ENCODE measurements around the gene PLCXD1.
"Not testable (repeated sequence)": the region's sequence is repeated elsewhere in the genome, so short reads cannot be mapped to it uniquely, and the experiment has no call there.

The PLCXD1 gene

DNA sequence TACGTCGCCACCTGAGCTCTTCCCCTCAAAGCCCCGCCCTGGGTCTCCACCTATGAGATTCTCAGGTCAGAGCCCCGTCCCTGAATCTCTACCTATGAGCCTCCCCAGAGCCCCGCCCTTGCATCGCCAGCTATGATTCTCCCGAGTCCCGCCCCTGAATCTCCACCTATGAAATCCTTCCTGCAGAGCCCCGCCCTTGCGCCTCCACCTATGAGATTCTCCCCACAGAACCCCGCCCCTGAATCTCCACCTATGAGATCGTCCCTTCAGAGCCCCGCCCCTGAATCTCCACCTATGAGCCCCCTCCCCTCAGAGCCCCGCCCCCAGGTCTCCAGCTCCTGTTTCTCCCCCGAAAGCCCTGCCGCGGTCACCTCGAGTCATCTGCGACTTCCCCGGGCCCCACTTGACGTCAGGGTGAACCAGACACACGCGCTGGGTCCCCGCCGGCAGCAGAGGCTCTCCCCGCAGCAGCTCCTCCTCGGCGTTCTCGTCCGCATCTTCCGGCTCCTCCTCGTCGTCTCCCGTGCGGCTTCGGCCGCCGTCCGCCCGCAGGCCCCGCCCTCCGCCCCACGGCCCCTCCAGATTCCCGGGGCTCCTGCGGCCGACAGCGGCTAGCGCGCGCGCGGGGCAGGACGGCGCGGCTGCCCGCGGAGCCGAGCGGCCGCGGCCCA is 37.0 kb downstream of the PLCXD1 start:
- DNase-seq = no peak

DNA sequence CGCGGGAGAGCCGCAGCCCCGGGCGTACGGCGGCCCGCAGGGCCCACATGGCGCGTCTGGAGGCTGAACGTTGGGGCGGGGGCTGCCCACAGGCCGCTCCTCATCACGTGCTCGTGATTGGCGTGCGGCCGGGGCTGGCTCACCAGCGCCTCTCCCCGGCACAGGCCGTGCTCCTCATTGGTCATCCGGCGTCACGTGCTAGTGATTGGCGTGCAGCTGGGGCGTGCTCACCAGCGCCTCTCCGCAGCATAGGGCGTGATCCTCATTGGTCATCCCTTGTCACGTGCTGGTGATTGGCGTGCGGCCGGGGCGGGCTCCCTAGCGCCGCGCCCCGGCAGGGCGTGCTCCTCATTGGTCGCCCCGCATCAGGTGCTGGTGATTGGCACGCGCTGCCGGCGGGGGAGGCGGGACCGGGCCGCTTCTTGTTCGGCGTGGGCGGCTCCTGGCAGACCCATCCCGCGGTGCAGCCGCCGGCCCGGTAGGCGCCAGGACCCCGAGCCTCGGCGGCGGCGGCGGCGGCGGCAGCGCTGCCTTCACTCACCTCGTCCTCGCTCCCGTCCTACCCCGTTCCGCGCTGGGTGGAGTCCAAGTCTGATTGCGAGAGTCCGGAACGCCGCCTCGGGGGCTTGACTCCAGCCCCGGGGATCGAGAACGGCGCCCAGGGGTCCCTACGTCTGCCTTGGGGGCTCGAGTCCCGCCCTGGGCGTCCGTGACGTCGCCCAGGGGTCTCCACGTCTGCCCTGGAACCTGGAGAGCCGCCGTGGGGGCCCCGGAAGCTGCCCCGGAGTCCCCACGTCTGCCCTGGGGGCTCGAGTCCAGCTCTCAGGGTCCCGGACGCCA is 37.8 kb downstream of the PLCXD1 start, which contains the start of gene GTPBP6:
Gene GTPBP6 (minus strand): TSS at position 58 of the 840 bp plus-strand sequence. CDS start 9 bp downstream, at position 49.
- no peak for DNase-seq

DNA sequence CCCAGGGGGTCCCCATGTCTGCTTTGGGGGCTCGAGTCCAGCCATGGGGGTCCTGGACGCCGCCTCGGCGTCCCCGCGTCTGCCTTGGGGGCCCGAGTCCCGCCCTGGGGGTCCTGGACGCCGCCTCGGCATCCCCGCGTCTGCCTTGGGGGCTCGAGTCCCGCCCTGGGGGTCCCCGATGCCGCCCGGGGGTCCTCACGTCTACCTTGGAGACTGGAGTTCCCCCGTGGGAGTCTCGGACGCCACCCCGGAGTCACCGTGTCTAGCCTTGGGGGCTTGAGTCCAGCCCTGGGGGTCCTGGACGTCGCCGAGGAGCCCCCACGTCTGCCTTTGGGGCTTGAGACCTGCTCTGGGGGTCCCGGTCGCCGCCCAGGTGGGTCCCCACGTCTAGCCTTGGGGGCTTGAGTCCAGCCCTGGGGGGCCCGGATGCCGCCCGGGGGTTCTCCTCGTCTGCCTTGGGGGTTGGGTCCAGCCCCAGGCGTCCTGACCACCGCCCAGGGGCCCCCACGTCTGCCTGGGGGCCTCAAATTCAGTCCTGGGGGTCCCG is 38.5 kb downstream of the PLCXD1 start:
- no peak for DNase-seq

DNA sequence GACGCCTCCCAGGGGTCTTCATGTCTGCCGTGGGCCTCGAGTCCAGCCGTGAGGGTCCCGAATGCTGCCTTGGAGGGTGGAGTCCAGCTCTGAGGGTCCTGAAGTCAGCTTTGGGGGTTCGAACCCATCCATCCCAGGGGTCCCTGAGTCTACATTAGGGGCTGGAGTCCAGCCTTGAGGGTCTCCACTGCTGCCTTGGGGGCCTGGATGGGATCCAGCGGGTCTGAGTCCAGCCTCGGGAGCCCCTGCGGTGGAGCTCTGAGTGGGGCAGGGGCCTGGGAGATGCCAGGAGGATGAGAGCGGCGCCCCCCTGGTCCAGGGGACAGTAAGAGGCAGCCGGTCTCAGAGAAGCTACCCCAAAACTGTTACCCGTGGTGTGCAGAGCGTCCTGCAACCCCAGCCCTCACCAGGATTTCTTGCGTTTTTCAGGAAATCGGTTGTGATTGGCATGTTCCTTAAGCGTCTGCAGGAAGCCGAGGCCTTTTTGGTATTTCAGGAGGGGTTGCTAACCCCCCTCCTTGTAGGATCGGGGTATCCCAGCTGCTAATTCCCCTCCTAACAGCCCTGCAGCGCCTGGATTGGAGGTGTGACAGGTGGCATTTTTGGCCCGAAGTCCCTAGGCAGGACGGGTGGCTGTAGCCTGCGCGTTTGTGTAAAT is 39.1 kb downstream of the PLCXD1 start:
- no peak for DNase-seq

DNA sequence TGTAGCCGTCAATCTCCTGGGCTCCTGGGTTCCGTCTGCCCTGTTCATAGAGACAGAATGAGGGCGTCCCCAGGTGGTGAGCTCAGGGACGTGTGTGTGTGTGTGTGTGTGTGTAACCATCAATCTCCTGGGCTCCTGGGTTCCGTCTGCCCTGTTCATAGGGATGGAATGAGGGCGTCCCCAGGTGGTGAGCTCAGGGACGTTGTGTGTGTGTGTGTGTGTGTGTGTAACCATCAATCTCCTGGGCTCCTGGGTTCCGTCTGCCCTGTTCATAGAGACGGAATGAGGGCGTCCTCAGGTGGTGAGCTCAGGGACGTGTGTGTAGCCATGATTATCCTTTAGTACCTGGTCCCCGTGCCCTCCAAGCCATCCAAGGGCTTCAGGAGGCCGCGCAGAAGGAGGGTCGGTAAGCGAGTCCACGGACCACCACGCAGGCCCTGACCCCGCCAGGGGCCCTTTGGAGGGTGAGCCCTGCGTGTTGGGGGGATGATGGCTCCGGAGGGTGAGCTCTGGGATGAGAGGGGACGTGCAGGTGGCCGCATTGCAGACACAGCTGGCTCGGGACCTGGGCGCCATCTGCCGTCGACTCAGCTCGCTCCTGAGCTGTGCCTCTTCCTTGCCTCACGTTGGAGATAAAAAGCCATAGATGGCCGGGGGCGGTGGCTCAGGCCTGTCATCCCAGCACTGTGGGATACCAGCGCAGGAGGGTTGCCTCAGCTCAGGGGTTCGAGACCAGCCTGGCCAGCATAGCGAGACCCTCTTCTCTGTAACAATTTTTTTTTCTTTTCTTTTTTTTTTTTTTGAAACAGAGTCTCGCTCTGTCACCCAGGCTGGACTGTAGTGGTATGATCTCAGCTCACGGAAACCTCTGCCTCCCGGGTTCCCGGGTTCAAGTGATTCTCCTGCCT is 42.8 kb downstream of the PLCXD1 start:
- DNase-seq = no peak

DNA sequence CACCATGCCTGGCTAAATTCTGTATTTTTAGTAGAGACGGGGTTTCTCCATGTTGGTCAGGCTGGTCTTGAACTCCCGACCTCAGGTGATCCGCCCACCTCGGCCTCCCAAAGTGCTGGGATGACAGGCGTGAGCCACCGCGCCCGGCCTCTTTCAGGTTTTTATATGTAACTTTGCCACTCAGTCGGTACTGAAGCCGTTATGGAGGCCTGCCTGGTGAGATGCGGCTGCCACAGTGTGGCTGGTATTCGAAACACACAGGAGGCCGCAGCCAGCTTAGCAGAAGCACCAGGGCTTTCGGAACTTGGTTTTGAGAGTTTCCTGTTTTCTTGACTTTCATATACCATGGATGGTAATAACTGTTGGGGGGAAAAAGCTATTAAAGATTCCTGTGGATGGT is 43.5 kb downstream of the PLCXD1 start:
- DNase-seq = not testable (repeated sequence)

DNA sequence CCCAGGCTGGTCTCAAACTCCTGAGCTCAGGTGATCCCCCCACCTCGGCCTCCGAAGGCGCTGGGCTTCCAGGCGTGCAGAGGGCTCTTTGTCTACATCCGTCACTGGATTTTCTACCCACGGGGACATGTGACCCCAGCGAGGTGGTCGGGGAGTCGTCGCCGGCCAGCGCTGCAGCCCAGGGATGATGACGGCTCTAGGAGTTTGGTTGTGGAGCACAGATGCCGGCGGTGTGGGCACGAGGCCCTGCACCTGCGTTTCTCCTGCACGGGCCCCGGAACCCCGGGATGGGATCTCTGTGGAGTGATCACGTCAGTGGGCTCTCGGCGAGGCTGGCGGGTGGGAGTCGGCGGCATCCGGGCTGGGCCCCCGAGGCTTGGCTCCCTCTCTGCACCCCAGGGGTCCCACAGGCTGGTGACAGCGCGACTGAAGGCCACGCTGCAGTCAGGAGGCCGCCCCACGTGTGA is 46.5 kb downstream of the PLCXD1 start:
- no peak for DNase-seq

DNA sequence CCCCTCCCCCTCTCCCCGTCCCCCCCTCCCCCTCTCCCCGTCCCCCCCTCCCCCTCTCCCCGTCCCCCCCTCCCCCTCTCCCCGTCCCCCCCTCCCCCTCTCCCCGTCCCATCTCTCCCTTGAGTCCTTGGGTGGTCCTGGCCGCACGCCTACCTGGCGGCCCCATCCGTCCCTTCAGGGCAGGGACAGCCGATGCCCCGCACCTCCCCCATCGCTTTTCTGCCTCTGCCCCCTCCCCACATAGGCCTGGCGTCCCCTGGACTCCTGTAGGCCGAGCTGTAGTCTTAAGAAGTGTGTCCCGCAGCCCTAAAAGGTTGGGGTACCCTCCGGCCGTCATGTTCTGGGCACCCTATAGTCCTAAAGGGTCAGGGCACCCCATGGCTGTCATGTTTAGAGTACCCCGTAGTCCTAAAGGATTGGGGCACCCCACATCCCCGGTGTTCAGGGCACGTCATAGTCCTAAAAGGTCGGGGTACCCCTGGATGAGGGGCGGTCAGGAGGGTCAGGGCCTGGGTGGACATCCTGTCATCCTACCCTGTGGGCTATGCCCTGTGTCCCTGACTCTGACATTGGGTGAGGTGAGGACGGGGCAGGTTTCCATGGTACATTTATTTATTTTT is 48.2 kb downstream of the PLCXD1 start:
- DNase-seq = no peak

DNA sequence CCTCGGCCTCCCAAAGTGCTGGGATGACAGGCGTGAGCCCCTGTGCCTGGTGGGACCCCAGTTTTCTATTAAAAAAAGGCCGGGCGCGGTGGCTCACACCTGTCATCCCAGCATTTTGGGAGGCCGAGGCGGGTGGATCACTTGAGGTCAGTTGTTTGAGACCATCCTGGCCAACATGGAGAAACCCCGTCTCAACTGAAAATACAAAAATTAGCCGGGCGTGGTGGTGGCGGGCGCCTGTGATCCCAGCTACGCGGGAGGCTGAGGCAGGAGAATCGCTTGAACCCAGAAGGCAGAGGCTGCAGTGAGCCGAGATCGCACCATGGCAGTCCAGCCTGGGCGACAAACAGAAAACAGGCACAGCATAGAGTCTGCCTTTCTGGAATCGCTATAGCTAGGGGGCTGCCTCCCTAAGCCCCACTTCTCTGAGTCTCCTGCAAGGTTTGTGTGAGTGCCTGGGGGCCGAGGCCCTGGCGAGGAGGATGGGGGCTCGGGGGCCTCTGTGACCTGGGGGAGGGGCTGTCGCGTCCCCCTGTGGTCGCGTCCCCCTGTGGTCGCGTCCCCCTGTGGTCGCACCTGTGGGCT is 49.1 kb downstream of the PLCXD1 start:
- DNase-seq = not testable (repeated sequence)

DNA sequence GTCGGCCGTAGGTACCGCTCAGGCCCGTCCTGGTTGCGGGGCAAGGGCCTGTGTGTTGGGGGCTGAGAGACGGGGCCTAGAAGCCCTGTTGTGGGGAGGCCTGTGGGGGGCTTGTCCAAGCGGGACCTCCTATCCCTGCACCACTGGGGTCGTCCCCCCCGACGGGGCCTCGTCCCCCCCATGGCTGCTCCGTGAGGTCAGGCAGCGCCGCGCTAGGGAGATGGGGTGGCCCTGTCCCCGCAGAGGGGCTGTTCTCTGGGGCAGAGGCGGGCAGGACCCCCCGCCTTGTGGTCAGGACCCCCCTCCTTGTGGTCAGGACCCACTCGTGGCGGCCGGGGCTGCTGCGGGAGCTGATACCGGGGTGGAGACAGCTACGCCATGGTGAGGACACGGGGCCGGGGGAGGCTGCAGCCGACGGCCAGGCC is 49.6 kb downstream of the PLCXD1 start:
- no peak for DNase-seq

DNA sequence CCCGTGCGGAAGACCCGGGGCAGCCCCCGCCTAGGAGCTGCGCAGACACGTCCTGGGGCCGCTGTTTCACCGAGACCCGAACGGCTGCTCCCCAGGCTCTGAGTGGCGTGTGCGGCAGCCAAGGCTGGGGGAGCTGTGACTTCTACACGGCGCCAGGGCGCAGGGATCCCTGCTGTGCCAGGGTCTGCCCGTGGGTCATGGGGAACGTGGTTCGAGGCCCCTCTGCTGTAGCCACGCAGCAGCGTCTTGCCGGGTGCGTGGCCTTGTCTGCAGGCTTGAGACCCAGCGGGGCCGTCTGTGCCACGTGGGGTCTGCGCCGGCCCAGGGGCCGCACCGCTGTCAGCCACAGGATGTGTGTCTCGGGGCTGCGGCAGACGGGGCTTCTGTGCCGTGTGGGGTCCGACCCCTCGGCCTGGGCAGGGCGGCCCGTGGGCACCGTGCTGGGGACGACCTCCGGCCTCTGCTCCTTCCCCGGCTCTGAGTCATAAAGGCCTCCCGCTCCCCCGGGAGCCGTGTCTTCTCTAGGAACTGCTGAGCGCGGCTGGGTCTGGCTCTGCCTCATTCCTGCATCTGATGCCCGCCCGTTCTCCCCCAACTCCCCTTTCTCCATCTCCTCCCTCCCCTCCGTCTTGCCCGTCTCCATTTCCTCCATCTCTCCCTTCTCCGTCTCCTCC is 50.1 kb downstream of the PLCXD1 start:
- no peak for DNase-seq

DNA sequence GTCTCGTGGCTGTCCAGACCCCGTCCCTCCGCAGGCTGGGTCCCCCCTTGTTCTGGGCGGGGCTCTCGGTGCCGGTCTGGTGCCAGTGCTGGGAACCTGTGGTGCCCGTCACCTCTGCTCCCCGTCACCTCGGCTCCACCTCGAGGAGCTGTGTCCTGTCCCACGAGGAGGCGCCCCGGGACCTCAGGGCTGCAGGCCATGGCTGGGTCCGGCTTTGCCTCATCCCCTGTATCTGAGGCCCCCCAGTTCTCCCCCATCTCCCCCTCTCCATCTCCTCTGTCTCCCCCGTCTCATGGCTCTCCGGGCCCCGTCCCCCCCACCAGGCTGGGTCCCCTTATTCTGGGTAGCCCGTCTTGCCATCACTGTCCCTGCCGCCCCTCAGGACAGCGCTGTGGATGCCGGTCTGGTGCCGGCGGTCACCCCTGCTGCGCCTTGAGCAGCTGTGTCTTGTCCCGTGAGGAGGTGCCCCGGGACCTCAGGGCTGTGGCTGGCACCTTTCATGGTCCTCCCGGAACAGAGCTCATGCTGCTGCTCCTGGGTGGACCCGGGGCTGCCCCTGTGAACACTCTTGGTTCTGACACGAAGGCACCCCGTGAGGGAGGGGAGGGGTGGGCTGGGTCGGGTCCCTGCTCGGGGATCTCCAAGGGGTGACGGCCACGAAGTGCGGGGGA is 50.8 kb downstream of the PLCXD1 start:
- no peak for DNase-seq

DNA sequence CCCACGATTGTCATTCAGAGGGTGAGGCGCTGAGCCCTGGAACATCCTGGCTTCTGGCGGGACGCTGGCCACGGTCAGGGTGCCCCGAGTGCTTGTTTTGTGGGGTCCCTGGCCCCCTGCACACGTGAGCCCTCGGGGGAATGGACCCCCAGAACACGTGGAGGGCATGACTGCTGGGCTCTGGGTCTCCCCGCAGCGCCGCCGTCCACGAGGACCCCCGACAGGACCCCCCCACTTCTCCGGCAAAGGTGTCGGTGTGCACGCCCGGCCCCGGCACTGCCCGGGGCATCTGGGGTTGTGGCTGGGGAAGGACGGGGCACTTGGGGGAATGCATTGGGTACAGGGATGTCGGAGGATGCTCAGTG is 51.3 kb downstream of the PLCXD1 start:
- DNase-seq = no peak

DNA sequence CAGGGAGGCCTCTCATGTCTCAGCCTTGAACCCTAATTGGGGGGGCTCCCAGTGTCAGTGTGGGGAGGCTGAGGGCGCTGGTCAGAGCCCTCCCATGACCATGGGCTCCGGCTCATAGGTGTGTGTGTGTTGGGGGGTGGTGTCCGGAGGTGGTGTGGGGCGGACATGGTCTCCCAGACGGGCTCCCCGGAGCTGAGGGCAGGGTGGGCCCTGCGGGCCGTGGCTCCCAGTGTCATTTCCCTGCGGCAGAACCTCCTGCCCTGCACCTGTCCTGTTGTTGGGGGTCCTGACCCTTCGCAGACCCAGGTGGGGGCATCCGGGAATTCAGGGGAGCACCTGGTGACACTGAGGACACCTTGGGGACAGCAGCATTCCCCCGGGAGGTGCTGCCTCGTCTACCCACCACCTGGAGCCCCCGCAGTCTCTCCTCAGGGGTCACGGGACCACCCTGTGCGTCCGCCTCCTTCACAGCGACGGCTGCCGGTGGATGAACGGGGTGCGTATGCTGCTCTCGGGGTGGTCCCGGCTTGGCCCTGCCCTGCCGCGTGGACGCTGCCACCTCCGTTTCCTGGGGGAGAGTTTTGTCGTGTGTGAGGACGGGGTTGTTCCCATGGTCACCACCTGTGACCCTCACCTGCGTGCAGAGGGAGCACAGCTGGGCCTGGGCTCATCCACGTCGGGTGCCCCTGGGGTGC is 51.9 kb downstream of the PLCXD1 start:
- no peak for DNase-seq

DNA sequence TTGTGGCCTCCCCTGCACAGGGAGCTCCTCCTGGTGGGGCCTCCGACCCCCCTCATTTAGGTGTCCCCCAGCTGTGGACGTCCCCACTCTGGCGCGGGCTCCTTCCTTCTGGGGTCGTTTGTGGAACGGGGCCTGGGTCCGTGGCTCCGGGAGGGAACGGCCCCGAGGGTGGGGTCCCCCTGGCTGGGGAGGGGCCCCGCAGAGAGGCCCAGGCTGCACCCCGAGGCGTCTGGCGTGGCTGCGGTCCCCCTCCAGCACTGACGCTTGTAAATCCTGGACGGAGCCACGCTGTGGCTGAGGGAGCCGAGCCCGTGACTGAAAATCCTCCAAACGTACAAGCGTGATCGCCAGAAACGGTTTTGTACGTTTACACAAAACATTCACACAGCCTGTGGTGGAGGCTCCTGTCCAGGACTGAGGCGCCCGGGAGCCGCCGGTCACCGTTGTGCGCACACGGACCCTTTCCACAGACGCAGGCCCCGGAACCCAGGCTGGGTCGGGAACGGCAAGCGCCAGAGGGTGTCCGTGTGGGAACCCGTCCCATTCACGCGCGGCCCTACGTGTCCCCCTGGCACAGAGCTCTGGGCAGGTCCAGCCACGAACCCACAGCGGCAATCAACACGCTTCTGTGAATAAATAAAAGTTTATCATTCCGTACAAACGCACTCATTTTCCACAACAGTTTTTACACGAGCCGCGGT is 52.6 kb downstream of the PLCXD1 start:
- DNase-seq = no peak

DNA sequence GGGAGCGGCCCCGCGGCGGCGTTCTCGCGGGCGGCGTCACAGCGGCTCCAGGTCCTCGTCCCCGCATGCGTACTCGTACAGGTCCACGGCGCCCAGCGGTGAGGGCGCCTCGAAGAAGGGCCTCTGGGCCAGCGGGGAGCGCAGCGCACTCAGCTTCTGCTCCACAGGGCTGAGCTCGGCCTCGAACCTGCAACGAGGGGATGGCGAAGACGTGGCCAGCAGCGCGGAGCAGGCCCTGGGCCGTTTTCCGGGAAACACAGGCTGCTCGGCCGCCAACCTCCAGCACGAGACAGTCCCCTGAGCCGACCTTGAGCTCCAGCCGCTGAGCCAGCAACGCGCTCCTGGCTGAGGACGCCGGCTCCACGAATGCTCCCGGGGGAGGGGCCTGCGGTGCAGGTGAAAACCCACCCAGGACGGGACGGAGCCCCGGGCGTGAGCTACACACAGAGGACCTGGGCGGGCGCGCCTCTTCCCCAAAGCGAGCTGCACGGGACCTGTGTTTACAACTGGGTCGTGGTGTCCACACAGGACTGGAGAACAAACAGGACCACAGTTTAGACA is 53.2 kb downstream of the PLCXD1 start:
- DNase-seq = no peak

DNA sequence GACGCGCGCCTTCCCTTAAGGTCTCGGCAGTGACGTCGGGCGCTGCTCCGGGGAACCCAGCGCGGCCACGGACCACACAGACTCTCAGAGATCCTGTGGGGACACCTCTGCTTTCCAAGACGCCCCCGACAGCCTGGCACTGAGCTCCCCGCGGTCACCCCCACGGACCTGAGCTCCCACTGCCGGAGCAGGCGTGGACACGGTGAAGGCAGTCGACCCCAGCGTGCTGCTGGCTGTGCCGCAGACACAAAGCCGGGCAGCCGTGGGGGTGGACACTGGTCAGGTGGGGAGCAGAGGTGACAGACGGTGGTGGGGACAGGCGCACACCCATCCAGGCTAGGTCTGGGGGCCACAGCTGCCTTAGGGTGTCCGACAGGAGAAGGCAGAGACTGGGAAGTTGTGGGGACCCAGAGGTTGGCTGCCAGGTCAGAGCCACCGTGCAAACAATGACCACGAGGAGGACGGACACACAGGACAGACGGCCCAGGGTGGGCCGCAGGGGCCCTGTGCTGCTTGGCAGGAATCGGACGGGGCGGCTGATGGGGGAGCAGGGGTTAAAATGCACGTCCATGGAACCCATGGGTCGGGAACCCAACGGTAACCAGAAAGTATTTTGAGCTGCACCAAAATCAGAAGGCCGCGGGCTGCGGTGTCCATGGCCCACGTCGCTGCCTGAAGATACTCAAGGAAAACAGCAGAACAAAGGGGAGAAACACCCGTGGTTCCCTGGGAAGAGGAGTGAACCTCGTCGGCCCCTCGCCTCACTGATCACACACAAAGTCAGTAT is 54.0 kb downstream of the PLCXD1 start:
- DNase-seq = no peak

DNA sequence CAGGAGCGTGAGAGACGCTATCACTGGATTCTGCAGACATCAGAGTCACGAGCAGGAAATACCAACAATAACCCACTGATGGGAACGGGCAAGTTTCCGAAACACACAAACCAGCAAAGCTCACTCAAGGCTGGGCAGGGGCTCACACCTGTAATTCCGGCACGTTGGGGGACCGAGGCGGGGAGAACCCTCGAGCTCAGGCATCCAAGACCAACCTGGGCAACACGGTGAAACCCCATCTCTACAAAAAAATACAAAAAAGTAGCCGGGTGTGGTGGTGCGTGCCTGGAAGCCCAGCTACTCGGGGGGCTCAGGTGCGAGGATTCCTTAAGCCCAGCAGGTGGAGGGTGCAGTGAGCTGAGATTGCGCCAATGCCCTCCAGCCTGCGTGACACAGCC is 54.6 kb downstream of the PLCXD1 start:
- DNase-seq = no peak

All from DMS79 (cell line).